CD14-positive monocyte (primary cell): ENCODE results near the gene MEPCE. TPM values are rescaled to one million over a fixed set of nuclear protein-coding genes. Genes with fewer than 3 reads are reported as not detected.

Experiments
- DNase-seq, 3 donors: peaks; one replicate each; pipeline ENCODE4 v3.0.0-alpha.2; 2011 to 2022
- H2AFZ ChIP-seq: 2 replicates; pipeline ENCODE4 v1.6.0; 2012; ENCODE audit warnings: mild to moderate bottlenecking, low read depth, low read length, inconsistent platforms; ENCODE audit not compliant: insufficient read depth, poor library complexity, severe bottlenecking
- H3K27ac ChIP-seq, 2 donors: 1 replicate in 1 of 2; 2 replicates in 1 of 2; pipeline ENCODE4 v1.5.1; 2012 to 2013; ENCODE audit warnings: low read length in 2 of 2, control low read depth in 1 of 2, inconsistent platforms in 1 of 2, low read depth in 1 of 2, mild to moderate bottlenecking in 1 of 2
- H3K27me3 ChIP-seq, 2 donors: one replicate each; pipeline versions ENCODE4 v1.6.0 to v1.6.1; 2011 to 2013; ENCODE audit warnings: low read length in 2 of 2; ENCODE audit not compliant: control insufficient read depth in 2 of 2, insufficient read depth in 2 of 2
- H3K36me3 ChIP-seq, 2 donors: replicated peaks in 1 of 2; 1 replicate in 1 of 2; 2 replicates in 1 of 2; pipeline versions ENCODE4 v1.5.1 to v1.6.1; 2012 to 2013; ENCODE audit warnings: low read length in 2 of 2, control low read depth in 1 of 2, inconsistent platforms in 1 of 2, mild to moderate bottlenecking in 1 of 2; ENCODE audit not compliant: insufficient read depth in 2 of 2, control insufficient read depth in 1 of 2
- H3K4me1 ChIP-seq, 2 donors: 1 replicate in 1 of 2; 2 replicates in 1 of 2; pipeline versions ENCODE4 v1.5.1 to v1.6.1; 2012 to 2013; ENCODE audit warnings: low read length in 2 of 2, control low read depth in 1 of 2, inconsistent platforms in 1 of 2, mild to moderate bottlenecking in 1 of 2, moderate library complexity in 1 of 2; ENCODE audit not compliant: insufficient read depth in 2 of 2, control insufficient read depth in 1 of 2
- H3K4me2 ChIP-seq: replicated peaks from 2 replicates; pipeline ENCODE3; 2012; ENCODE audit warnings: low read length, moderate library complexity, mild to moderate bottlenecking; ENCODE audit not compliant: poor library complexity, severe bottlenecking; ENCODE audit errors: extremely low read depth
- H3K4me3 ChIP-seq, 3 experiments: fragments of 200-600 bp in 1 of 3; sonication (generic) in 1 of 3; replicated peaks in 1 of 3; 1 replicate in 2 of 3; 2 replicates in 1 of 3; pipeline ENCODE4 v1.5.1; 2011 to 2013; ENCODE audit warnings: low read length in 3 of 3, mild to moderate bottlenecking in 3 of 3, control low read depth in 2 of 3, low read depth in 2 of 3, inconsistent platforms in 1 of 3, moderate library complexity in 1 of 3
- H3K79me2 ChIP-seq: 2 replicates; pipeline ENCODE4 v1.6.0; 2012; ENCODE audit warnings: mild to moderate bottlenecking, control low read depth, inconsistent platforms, low read length, moderate library complexity; ENCODE audit not compliant: insufficient read depth
- H3K9ac ChIP-seq: 2 replicates; pipeline ENCODE4 v1.6.0; 2017; ENCODE audit warnings: low read length, mild to moderate bottlenecking; ENCODE audit not compliant: insufficient read depth, poor library complexity, severe bottlenecking
- H3K9me3 ChIP-seq, 2 donors: replicated peaks in 1 of 2; 1 replicate in 1 of 2; 2 replicates in 1 of 2; pipeline versions ENCODE4 v1.5.1 to v1.6.1; 2012 to 2013; ENCODE audit warnings: low read length in 2 of 2, control low read depth in 1 of 2; ENCODE audit not compliant: control insufficient read depth in 1 of 2, insufficient read depth in 1 of 2
- H4K20me1 ChIP-seq: 2 replicates; pipeline ENCODE4 v1.6.0; 2012; ENCODE audit warnings: mild to moderate bottlenecking, low read length, control low read depth, moderate library complexity; ENCODE audit not compliant: insufficient read depth
- H3K27ac Mint-ChIP-seq, 7 donors: one replicate each; pipeline ENCODE4 v1.8.0; 2020; ENCODE audit warnings: mild to moderate bottlenecking in 7 of 7, mixed read lengths in 7 of 7, moderate library complexity in 6 of 7, inconsistent platforms in 2 of 7
- H3K27me3 Mint-ChIP-seq, 3 donors: one replicate each; pipeline ENCODE4 v1.8.0; 2021 to 2022; ENCODE audit warnings: low read depth in 3 of 3, mild to moderate bottlenecking in 3 of 3, mixed read lengths in 3 of 3, moderate library complexity in 3 of 3, inconsistent platforms in 1 of 3
- H3K36me3 Mint-ChIP-seq, 2 donors: one replicate each; pipeline ENCODE4 v1.8.0; 2020; ENCODE audit warnings: mixed read lengths in 2 of 2, inconsistent platforms in 1 of 2, mild to moderate bottlenecking in 1 of 2
- H3K4me1 Mint-ChIP-seq: one replicate; pipeline ENCODE4 v1.8.0; 2020; ENCODE audit warnings: mild to moderate bottlenecking, mixed read lengths
- H3K4me3 Mint-ChIP-seq, 2 donors: one replicate each; pipeline ENCODE4 v1.8.0; 2020; ENCODE audit warnings: mild to moderate bottlenecking in 2 of 2, mixed read lengths in 2 of 2, moderate library complexity in 1 of 2
- H3K9me3 Mint-ChIP-seq, 7 donors: one replicate each; pipeline ENCODE4 v1.8.0; 2020 to 2022; ENCODE audit warnings: mixed read lengths in 7 of 7, mild to moderate bottlenecking in 6 of 7, moderate library complexity in 6 of 7, inconsistent platforms in 2 of 7
- CTCF ChIP-seq: fragments of 200-600 bp; IDR thresholded peaks from one replicate; pipeline ENCODE4 v1.8.0; 2022; ENCODE audit warnings: antibody characterized with exemption, mild to moderate bottlenecking
- WGBS: methylation state at CpG from one replicate; pipeline ENCODE4 v1.1.5; 2013; ENCODE audit warnings: missing lambda C conversion rate; ENCODE audit not compliant: insufficient coverage; 5-methylcytosine and 5-hydroxymethylcytosine counted together
- intact Hi-C, 2 donors: fragments of 100-400 bp; cut with micrococcal nuclease; formaldehyde crosslinking; loops; one replicate each; pipeline versions ENCODE4 v1.15.0 to v1.15.1; 2023
- polyA plus RNA-seq, 3 donors: library from polyadenylated mRNA; depleted of rRNA in 1 of 3; unstranded in 2 of 3; stranded (reverse) in 1 of 3; fragments of 300-500 nt in 2 of 3; fragments of >200 nt in 1 of 3; fragmentation: Illumina TruSeq in 2 of 3; gene quantifications; 1 replicate in 2 of 3; 2 replicates in 1 of 3; pipeline ENCODE4 v1.2.3, GENCODE V29; 2012 to 2021

Gene MEPCE
- polyA plus RNA-seq, 3 donors = 2.9 to 43.2 (median 3.3) TPM

DNA sequence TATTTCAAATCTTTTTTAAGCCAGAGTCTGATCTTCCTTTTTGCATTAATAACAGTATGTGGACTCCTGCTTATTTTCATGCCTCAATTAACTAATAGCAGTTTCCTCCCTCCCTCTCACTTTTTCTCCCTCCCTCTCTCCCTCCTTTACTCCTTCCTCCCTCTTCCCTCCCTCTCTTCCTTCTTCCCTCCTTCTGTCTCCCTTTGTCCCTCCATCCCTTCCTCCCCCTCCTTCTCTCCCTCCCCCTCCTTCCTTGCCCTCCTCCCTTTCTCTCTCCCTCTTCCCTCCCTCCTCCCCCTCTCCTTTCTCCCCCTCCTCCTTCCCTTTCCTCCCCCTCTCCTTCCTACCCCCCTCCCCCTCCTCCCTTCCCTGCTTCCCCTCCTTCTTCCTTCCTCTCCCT, 3.1 kb upstream of the MEPCE start:
- H3K4me1 Mint-ChIP-seq = peaks cover 18% of the 10 kb centered on the region
- no peaks in the 10 kb centered on the region for H3K9me3 ChIP-seq
- H3K4me3 Mint-ChIP-seq = no peak overlapping the region
- H3K4me2 ChIP-seq = no peak overlapping the region
- H4K20me1 ChIP-seq = peaks cover 6% of the 10 kb centered on the region
- H3K9me3 Mint-ChIP-seq = peaks cover 0 to 2% (median 0%) of the 10 kb centered on the region in 7 donors
- no peak overlapping the region for H3K27ac ChIP-seq
- no peaks in the 10 kb centered on the region for H3K27me3 ChIP-seq
- H3K36me3 ChIP-seq = peaks cover 10 to 21% of the 10 kb centered on the region in 2 donors
- intact Hi-C loops = no loop called here
- TF ChIP-seq CTCF = no peak
- no peak for DNase-seq
- H3K4me1 ChIP-seq = peaks cover 20 to 23% of the 10 kb centered on the region in 2 donors
- H3K79me2 ChIP-seq = peaks cover 21% of the 10 kb centered on the region
- H3K27me3 Mint-ChIP-seq = peaks cover 1 to 6% (median 1%) of the 10 kb centered on the region in 3 donors
- H3K9ac ChIP-seq = no peak overlapping the region
- peaks cover 27 to 34% of the 10 kb centered on the region in 2 donors for H3K36me3 Mint-ChIP-seq
- H3K27ac Mint-ChIP-seq = no peak overlapping the region
- H2AFZ ChIP-seq = no peak overlapping the region
- H3K4me3 ChIP-seq = no peak overlapping the region

DNA sequence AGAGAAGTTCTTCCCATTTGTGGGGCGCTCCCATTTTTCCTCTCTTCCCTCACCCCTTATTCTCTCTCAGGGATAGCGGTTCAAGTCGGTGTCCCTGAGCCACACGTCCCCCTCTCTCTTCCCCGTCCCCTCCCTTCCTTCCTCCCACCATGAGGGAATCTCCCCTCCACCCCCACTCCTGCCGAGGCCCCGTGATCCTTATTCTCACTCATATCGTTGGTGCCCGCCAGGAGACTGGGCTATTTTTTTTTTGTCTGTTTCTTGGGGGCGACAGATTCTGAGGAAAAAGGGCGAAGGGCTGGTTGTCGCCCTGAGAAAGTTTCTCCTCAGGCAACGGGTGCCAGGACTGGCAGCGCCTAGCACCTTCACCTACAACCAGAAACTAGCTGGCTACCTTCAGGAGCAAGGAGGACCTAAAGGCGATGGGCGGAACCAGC, 1.9 kb upstream of the MEPCE start:
- H3K9me3 ChIP-seq = no peaks in the 10 kb centered on the region
- Mint-ChIP-seq H3K27me3 (peaks cover 1 to 6% (median 1%) of the 10 kb centered on the region in 3 donors), H3K9me3 (peaks cover 0 to 2% (median 0%) of the 10 kb centered on the region in 7 donors), H3K4me1 (peaks cover 28% of the 10 kb centered on the region), H3K36me3 (peaks cover 21 to 28% of the 10 kb centered on the region in 2 donors), H3K27ac (peak overlapping the region; percentile 99 to 100 (median 100)), H3K4me3 (peak overlapping the region in 1 of 2 donors; percentile 96)
- peaks cover 33% of the 10 kb centered on the region for H3K79me2 ChIP-seq
- H3K27me3 ChIP-seq = no peaks in the 10 kb centered on the region
- DNase-seq = no peak
- H3K36me3 ChIP-seq = peaks cover 8 to 12% of the 10 kb centered on the region in 2 donors
- 44% methylated on average over 8 of the region's 16 CpGs for WGBS
- H3K4me1 ChIP-seq = peaks cover 23 to 31% of the 10 kb centered on the region in 2 donors
- peak overlapping the region; percentile 48 for H2AFZ ChIP-seq
- no peak for TF ChIP-seq CTCF
- peak overlapping the region; percentile 33 to 100 for H3K27ac ChIP-seq
- intact Hi-C loops = loop anchor here in 1 of 2 donors (2.0 kb wide), 1 partner anchor 17 kb away; no protein-coding TSS in a partner anchor
- H3K4me3 ChIP-seq = peak overlapping the region in 2 of 3 experiments; percentile 77 to 93
- H4K20me1 ChIP-seq = peaks cover 6% of the 10 kb centered on the region
- peak overlapping the region; percentile 86 for H3K4me2 ChIP-seq
- no peak overlapping the region for H3K9ac ChIP-seq
